Measurements from ENCODE around the gene BLTP2.

GRCh38 chr17:28620010-28620409, 24.9 kb downstream of the BLTP2 start:
- TF ChIP-seq POLR2AphosphoS5 (IDR thresholded peaks at IDR 0.05; ENCODE audit: low read depth, low read length) (no peak), POLR2A (IDR thresholded peaks at IDR 0.05; ENCODE audit: low read depth, low read length) (no peak)

Measured in GM12892 (cell line).